Femur (tissue), 1 donor: ENCODE data around the gene COPA.
A peak's percentile ranks its signal among the peaks of the same experiment; 100 is the strongest.

Experiments used
- DNase-seq: peaks from one replicate; pipeline ENCODE4 v3.0.0-alpha.2; 2017

The COPA gene

DNA sequence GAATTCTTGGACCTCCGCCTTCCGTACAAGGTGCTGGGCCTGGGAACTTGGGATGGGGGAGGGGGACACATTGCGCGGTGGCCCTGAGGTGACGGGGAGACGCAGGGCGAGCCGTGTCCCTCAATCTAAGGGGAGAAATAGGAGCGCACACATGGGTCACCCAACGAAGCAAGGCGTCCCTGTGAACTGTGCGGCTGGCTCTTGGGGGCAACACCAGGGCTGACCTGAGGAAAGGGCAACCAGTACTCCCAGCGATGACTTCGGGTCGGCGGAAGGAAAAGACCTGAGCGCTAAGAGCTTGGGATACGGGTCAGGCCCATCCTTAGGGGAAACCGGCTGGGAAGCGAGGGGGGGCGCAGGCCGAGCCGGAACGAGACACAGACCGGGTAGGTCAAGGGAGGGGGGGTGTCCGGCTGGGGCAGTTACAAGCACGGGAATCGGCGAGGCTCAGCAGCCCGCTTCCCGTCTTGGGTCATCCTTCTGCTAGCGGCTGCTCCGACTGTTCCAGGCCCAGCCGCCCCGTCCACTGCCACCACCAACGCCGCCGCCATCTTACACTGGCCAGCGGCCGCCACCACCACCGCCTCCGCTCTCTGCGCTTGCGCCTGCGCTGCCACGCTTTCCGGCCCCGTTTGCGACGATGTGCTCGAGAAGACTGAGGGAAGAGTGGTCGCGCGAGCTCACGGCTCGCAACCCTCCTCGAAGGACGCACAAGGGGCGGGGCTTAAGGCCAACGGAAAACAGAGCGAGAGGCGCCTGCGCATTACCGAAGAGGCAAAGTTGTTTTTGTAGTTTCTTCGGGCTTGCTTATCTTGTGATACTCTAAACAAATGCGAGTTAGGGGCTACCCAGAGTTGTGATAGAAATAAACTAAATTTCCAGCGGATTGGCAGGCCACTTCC is 80.9 kb downstream of the COPA start, which contains the start of gene DCAF8:
Gene DCAF8 (minus strand): TSS at position 657 of the 902 bp plus-strand sequence. CDS start 18,541 bp downstream, outside the sequence.
- peak; percentile 99 for DNase-seq

DNA sequence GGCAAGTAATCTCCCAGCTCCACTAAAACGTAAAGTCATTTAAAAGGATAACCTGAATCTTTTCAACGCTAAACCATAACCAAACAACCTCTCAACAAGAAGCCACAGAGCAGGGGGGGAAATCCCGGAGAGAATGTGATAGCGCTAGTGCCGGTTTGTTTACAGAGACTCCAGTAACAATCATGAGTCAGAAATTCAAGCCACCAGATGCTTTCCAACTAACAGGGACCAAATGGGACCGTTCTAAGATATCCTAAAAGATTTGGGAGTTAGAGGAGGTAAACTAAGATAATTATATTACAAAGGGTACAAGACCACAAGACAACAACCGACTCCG is 81.5 kb downstream of the COPA start:
- DNase-seq, result peak; percentile 44

DNA sequence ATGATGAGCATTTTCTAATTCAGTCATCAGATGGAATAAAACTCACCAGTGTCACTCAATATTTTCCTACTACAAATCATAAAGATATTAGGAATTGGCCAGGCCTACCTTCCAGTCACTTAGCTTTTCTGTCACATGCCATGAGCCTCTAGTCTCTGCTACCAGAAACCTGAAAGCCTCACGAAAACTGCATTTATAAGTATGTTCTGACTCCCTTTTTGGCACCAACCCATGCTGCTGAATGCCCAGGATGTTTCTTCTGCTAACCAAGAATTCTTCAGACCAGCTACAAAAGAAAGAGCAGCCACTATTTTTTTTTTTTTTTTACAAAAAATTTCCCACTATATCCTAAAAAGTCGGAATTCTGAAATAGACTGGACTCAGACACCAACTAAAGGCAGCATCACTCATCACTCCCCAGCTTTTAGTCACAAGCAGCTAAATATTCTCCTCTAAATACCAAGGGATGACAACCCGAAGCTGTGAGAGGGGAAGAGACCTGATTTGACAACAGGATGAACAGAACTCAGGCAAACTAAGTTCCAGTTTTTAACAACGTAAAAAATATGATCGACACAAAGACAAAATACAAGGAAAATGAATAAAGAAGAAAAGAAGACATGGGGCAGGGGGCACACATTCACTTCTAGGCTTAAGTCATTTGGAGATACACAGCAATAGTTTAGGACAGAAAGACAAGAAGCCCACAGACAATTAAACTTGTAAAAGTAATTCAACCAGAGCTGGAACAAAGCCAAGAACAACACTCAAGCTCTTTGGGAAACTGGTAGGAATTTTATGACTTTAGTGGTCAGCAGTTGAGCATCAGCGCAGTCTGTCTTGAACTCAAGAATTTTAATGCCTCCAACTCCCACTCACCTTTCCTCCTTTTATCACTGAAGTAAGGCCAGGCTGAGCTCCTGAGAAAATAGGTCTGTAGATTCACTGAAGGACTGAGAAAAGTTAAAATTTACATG is 82.4 kb downstream of the COPA start:
- DNase-seq, result no peak

DNA sequence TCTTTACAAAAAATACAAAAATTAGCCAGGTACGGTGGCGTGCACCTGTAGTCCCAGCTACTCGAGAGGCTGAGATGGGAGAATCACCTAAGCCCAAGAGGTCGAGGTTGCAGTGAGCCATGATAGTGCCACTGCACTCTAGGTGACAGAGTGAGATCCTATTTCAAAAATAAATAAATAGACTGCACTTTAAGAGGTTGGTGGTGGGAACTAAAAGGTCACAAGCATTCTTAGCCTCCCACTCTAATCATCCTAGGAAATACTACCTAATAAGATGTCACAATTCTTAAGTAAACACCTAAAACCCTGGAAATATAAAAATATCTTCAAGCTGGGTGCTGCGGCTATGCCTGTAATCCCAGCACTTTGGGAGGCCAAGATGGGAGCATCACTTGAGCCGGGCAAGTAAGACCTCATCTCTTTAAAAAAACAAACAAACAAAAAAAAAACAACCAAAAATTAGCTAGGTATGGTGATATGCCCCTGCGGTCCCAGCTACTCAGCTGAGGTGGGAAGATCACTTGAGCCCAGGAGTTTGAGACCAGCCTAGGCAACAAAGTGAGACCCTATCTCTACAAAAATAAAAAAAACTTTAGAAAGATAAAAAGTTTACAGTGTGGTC is 84.8 kb downstream of the COPA start:
- DNase-seq, result no peak

DNA sequence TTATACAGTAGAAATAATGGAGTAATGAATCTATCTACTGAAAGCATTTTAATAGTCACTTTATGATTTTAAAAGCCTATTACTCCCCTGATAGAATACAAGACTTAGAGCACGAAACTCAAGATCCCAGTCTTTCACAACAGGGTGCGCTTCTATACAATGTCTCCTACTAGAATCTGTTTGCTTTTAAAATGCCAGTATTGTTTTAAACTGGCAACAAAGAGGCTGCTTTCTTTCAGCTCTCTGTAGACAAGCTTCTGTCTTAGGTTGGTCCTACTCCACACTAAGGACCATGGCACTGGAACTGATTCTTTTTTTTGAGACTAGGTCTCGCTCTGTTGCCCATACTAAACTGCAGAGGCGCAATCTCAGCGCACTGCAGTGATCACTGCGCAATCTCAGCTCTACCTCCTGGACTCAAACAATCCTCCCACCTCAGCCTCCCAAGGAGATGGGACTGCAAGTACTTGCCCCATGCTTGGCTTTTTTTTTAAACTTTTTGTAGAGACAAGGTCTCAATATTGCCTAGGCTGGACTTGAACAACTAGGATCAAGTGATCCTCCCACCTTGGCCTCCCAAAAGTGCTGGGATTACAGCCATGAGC is 85.5 kb downstream of the COPA start:
- no peak for DNase-seq

DNA sequence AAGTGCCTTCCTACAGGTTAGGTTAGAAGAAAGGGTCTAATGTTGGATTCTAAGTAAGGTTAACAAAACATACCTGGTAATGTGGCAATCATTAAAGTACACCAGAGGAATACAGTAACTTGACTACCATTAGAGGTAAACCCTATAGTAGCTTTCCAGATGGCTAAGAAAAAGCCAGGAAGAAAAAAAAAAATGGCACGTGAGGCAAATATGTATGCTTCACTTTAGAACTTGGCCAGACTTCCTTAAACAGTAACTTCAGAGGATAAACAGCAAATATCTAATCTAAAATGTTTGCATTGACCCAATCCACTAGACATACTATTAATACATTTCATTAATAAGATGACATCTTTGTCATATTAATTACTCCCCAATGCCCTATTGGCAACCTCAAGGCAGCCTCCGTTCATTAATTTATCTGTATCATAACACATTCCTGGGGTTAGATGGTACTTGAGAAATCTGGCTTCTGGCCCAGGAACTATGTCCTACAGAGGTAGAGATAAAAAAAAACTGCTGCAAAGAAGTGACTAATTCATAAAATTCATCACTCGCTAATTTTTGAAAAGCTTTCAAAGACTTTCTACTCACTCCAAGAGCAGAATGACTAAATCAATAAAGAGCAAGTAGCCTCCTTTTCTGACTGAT is 86.5 kb downstream of the COPA start:
- DNase-seq, result no peak

DNA sequence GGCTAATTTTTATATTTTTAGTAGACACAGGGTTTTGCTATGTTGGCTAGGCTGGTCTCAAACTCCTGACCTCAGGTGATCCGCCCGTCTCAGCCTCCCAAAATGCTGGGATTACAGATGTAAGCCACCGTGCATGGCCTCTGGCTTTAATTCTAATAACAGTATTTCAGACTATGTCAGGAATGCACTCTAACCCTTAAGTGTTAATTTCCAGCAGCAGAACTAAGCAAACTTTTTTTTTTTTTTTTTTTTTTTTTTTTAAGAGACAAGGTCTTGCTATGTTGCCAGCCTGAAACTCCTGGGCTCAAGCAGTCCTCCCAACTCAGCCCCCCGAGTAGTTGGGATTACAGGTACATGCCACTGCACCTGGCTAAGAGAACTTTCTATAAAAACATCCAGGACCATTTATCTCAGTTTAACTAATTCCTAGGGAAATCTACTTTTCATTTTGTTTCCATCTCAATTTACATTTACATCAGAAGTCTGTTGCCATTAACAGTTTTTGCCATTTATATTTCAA is 87.2 kb downstream of the COPA start:
- no peak for DNase-seq

DNA sequence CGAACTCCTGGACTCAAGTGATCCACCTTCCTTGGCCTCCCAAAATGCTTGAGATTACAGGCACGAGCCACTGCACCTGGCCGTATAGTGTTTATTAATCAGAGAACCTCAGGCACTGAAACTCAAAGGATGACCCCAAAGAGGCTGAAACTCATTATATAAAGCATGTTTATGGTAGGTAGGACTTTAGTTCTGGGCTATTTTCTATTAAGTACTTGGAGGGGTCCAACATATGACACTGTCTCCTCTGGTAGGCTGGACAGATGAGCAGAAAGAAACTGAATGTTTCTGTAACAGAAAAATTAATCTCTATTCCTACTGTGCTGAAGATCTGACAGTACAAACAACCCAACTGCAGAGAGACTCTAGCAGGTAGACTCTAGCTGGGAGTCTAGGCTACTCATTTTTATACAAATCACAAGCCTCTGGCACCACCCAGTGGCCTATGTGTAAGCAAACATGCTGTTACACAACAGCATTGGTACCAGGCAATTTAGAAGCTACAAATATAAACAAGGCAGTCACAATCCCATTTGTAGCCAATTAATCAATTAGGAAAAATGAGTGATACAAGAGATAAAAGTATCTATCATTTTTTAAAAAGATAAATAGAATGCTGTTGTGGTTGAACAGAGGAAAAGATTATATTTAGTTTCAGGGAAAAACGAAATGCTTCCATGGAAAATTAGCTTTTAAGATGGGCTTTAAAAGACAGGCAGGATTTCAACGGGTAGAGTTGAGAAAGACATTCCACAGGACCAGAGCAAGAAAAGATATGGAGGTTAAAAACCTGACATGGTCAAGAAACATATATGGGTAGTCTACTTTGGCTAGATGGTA is 91.1 kb downstream of the COPA start:
- peak; percentile 77 for DNase-seq

DNA sequence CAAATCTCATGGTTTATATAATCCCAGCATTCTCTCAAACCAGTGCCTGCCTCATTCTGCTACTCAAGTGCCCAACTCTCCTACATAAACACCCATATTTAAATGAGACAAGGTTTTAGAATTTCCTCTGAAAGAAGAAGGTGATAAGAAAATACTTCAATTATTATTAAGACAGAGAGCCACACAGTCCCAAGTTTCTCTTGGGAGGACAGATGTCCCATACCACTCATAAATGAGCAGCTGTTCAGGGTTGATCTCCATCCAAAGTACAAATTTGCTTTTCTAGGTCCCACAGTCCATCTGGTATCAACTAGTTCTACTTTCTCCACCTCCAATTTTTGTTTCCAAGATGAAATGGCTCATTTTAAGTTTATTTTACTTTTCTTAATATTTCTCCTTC is 92.0 kb downstream of the COPA start:
- no peak for DNase-seq

DNA sequence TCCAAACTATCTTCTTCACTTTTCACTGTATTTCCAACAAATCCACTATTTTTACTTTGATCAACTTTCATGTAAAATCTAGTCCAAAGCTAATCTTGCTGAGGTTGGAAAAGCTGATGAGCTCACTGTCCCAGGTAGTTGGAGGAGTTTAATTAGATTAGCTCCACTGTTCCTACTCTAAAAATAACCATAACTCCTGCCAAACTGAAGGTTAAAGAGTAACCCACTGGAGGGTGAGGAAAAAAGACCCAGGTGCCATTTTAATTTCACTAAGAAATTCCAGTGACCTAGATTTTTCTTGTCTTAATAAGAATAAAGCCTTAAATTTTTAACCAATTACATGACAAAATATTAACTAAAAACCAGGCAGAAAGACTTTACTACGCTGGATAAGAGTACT is 96.0 kb downstream of the COPA start:
- no peak for DNase-seq

DNA sequence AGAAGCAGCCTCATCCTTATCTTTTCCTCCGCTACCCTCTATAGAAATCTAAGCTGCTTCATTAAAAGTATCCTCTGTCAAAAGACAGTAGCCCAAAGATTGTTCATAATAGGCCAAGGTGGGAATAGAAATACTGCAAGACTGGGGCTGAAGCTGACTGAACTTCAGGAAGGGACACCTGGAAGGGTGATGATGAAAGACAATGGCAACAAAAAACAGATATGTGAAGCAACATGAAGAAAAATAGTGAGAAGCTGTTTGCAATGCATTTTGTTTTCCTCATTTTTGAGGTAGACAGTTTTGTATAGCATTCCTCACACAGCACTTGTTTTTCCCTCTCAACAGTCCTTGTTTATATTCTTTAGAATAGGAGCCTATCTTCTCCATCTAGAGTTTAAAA is 97.6 kb downstream of the COPA start:
- DNase-seq, result no peak

DNA sequence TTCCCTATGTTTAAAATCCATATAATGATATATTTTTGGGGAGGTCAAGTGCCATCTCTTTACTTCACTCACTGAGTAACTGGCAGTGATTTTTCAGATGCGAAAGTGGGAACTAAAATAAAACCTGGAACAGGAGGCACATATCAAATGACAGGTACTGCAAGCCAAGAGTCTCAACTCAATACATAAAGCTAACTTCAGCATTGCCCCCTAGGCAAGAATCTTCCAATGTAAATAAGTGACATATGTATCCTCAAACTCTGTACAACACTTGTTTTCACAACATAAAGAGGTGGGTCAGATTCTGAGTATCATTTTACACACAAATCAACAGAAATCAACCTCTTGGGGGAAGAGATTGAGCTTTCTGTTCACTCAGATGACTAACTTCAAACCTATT is 98.8 kb downstream of the COPA start:
- no peak for DNase-seq

DNA sequence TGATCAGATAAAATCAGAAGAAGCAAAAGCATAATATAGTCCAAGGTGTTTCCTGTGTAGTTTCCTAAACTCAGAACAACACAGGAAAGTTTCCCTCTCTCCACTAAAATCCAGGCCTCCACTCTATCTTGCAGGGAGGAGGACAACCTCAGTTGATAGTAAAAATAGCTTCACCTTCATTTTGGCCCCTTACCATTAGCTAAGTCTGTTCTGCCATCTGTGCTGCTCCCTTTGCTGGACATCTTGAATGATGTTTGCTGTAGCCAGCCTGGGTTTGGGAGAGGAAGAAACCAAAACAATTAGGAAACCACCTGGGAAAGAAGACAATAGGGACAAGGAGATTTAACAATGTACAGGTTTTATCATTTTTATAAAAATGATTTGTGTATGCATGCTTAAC is 99.3 kb downstream of the COPA start:
- no peak for DNase-seq

DNA sequence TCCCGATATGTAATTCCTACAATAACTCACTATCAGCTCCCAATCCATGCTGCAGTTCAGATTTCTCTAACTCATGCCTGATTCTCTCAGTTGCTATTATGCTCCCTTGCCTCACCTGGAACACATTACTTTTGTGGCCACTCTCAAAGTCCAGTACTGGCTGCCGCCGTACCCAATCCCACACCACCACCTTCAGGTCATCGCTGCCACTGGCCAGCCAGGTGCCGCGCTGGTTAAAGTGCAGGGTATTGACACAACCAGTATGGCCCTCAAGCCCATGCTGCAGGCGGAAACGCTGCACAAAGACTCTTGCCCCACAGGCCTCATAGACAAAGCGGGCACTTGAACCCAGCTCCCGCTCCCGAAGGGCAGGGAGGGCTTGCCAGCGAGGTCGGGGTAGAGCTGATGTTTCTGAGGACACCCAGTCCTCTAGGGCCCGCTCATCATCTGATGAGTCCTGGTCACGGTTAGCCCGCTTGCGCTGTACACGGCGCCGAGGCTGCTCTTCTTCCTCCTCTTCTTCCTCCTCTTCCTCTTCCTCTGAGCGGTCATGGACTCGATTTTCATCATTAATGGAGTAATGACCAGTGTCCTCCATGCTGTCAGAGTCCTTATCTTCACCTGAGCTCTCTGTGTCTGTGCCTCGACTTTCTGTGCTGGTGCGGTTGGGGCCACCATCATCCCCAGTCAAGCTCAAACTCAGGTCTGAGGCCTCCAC is 103.3 kb downstream of the COPA start:
- DNase-seq, result no peak
